HL-60 (cell line): ENCODE measurements around the gene TUFM.

Experiments
- DNase-seq, 2 experiments: peaks; one replicate each; pipeline ENCODE4 v3.0.0-alpha.2; 2010 to 2020; ENCODE audit warnings: low read depth in 1 of 2, low spot score in 1 of 2
- H3K27ac ChIP-seq: fragments of 250-450 bp; sonication (Bioruptor Pico); replicated peaks from 2 replicates; pipeline ENCODE4 v1.5.1; 2020; ENCODE audit warnings: mild to moderate bottlenecking, moderate library complexity
- H3K27me3 ChIP-seq: fragments of 250-450 bp; sonication (Bioruptor Pico); 2 replicates; pipeline ENCODE4 v1.5.1; 2021; ENCODE audit warnings: mild to moderate bottlenecking, moderate library complexity; ENCODE audit not compliant: insufficient read depth, poor library complexity, severe bottlenecking
- H3K4me3 ChIP-seq: replicated peaks from 2 replicates; pipeline ENCODE4 v1.5.1; 2011; ENCODE audit warnings: mild to moderate bottlenecking, control low read depth, low read length; ENCODE audit not compliant: insufficient read depth
- GABPA ChIP-seq: IDR thresholded peaks from 2 replicates; pipeline ENCODE4 v1.6.1; 2012; ENCODE audit warnings: low read depth
- POLR2AphosphoS5 ChIP-seq: IDR thresholded peaks from 2 replicates; pipeline ENCODE4 v1.6.1; 2012; ENCODE audit warnings: low read depth
- REST ChIP-seq: IDR thresholded peaks from 2 replicates; pipeline ENCODE4 v1.6.1; 2012; ENCODE audit warnings: low read depth; ENCODE audit not compliant: insufficient replicate concordance
- SPI1 ChIP-seq: IDR thresholded peaks from 2 replicates; pipeline ENCODE4 v1.6.1; 2012; ENCODE audit warnings: low read depth, mild to moderate bottlenecking, borderline replicate concordance
- TF ChIP-seq, protein P1 (sequence below): IDR thresholded peaks from one replicate; pipeline ENCODE4 v1.5.1; 2011; ENCODE audit warnings: low read length, control low read depth, inconsistent platforms; ENCODE audit not compliant: insufficient read depth

The TUFM gene

GRCh38 chr16:28858421-28858820 lies 12.3 kb upstream of the TUFM start:
- no peak for TF ChIP-seq POLR2AphosphoS5
- no peak for TF ChIP-seq REST
- TF ChIP-seq GABPA, result no peak
- TF ChIP-seq, protein P1, sequence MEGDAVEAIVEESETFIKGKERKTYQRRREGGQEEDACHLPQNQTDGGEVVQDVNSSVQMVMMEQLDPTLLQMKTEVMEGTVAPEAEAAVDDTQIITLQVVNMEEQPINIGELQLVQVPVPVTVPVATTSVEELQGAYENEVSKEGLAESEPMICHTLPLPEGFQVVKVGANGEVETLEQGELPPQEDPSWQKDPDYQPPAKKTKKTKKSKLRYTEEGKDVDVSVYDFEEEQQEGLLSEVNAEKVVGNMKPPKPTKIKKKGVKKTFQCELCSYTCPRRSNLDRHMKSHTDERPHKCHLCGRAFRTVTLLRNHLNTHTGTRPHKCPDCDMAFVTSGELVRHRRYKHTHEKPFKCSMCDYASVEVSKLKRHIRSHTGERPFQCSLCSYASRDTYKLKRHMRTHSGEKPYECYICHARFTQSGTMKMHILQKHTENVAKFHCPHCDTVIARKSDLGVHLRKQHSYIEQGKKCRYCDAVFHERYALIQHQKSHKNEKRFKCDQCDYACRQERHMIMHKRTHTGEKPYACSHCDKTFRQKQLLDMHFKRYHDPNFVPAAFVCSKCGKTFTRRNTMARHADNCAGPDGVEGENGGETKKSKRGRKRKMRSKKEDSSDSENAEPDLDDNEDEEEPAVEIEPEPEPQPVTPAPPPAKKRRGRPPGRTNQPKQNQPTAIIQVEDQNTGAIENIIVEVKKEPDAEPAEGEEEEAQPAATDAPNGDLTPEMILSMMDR, result no peak
- TF ChIP-seq SPI1, result no peak

GRCh38 chr16:28846933-28847273 lies 755 bp upstream of the TUFM start:
- no peaks in the 10 kb centered on the region for H3K27me3 ChIP-seq
- H3K4me3 ChIP-seq, result peak overlapping the region; percentile 99
- TF ChIP-seq, protein P1, result no peak
- no peak for TF ChIP-seq POLR2AphosphoS5
- no peak for TF ChIP-seq SPI1
- no peak for TF ChIP-seq GABPA
- TF ChIP-seq REST, result no peak
- peak overlapping the region; percentile 88 for H3K27ac ChIP-seq
- DNase-seq, result no peak

More at GRCh38 chr16:28858421-28858820, 12.3 kb upstream of the TUFM start:
- no peak overlapping the region for H3K4me3 ChIP-seq
- no peaks in the 10 kb centered on the region for H3K27me3 ChIP-seq
- DNase-seq, result no peak
- no peak overlapping the region for H3K27ac ChIP-seq

DNA sequence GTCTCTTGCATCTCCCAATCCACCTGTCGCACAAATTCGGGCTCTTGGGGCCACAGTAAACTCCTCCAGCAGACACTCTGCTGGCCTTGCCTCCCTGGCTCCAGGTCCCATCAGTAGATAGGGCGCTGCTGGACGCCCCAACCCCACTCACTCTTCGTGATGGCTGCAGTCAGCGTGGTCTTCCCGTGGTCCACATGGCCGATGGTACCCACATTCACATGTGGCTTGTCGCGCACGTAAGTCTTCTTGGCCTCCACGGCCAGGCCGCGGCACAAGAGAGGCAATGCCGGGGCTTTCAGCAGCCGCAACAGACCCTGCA lies 428 bp downstream of the TUFM start:
- DNase-seq, result no peak
- Histone ChIP-seq H3K27me3 (no peaks in the 10 kb centered on the region), H3K27ac (peak overlapping the region; percentile 88), H3K4me3 (peak overlapping the region; percentile 99)
- no peak for TF ChIP-seq SPI1

GRCh38 chr16:28845293-28845692 lies 855 bp downstream of the TUFM start:
- Histone ChIP-seq H3K27ac (peak overlapping the region; percentile 88), H3K27me3 (no peaks in the 10 kb centered on the region), H3K4me3 (peak overlapping the region; percentile 99)
- TF ChIP-seq REST, result no peak
- no peak for TF ChIP-seq GABPA
- no peak for TF ChIP-seq POLR2AphosphoS5
- TF ChIP-seq, protein P1, result no peak
- TF ChIP-seq SPI1, result no peak
- peak in 1 of 2 experiments; percentile 64 for DNase-seq
